SK-N-MC (cell line): ENCODE data around the gene KAZN.

Experiments used
- DNase-seq: peaks from one replicate; pipeline ENCODE4 v3.0.0-alpha.2; 2011; ENCODE audit warnings: low read depth, low spot score
- H3K27ac ChIP-seq: fragments of 200-600 bp; sonication (generic); 2 replicates; pipeline ENCODE4 v1.5.1; 2016; ENCODE audit warnings: mixed run types
- H3K36me3 ChIP-seq: fragments of 200-600 bp; sonication (generic); 2 replicates; pipeline ENCODE4 v1.6.1; 2017; ENCODE audit warnings: antibody characterized with exemption, low read length, mixed read lengths; ENCODE audit not compliant: insufficient read depth
- H3K4me3 ChIP-seq: fragments of 200-600 bp; sonication (generic); 2 replicates; pipeline ENCODE4 v1.5.1; 2016
- H3K9ac ChIP-seq: fragments of 200-600 bp; sonication (generic); 2 replicates; pipeline ENCODE4 v1.8.0; 2017; ENCODE audit warnings: mixed run types, mixed read lengths; ENCODE audit not compliant: insufficient read length
- H3K9me3 ChIP-seq: fragments of 200-600 bp; sonication (generic); 2 replicates; pipeline ENCODE4 v1.6.1; 2017; ENCODE audit warnings: low read depth, mild to moderate bottlenecking, antibody characterized with exemption, low read length, moderate library complexity, mixed read lengths
- EZH2 ChIP-seq: fragments of 200-600 bp; sonication (generic); IDR thresholded peaks from one replicate; pipeline ENCODE4 v1.6.1; 2017; ENCODE audit warnings: antibody characterized with exemption
- FOXP2 ChIP-seq: optimal IDR thresholded peaks from 2 replicates; pipeline ENCODE3; 2011; ENCODE audit warnings: mild to moderate bottlenecking, moderate library complexity; ENCODE audit not compliant: insufficient read depth; ENCODE audit errors: extremely low read length, control extremely low read depth
- POLR2AphosphoS5 ChIP-seq: IDR thresholded peaks from 2 replicates; pipeline ENCODE4 v1.6.1; 2012; ENCODE audit warnings: mild to moderate bottlenecking, low read depth, low read length, borderline replicate concordance

The KAZN gene

GRCh38 chr1:14973773-14974172 is 375.3 kb downstream of the KAZN start:
- H3K27ac ChIP-seq: no peak overlapping the region
- H3K4me3 ChIP-seq: no peak overlapping the region
- TF ChIP-seq POLR2AphosphoS5 (no peak), FOXP2 (no peak), EZH2 (no peak)
- DNase-seq: no peak
- H3K36me3 ChIP-seq: no peaks in the 10 kb centered on the region
- no peak overlapping the region for H3K9ac ChIP-seq
- no peaks in the 10 kb centered on the region for H3K9me3 ChIP-seq

- Histone ChIP-seq H3K9me3 (no peaks in the 10 kb centered on the region), H3K9ac (no peak overlapping the region), H3K4me3 (no peak overlapping the region), H3K27ac (no peak overlapping the region), H3K36me3 (no peaks in the 10 kb centered on the region)
- DNase-seq: no peak
- no peak for TF ChIP-seq POLR2AphosphoS5
- TF ChIP-seq FOXP2: no peak
- TF ChIP-seq EZH2: no peak
Observed at GRCh38 chr1:14974361-14974760, 375.9 kb downstream of the KAZN start.

- TF ChIP-seq EZH2 (no peak), POLR2AphosphoS5 (no peak), FOXP2 (no peak)
- H3K36me3 ChIP-seq: no peaks in the 10 kb centered on the region
- DNase-seq: no peak
- H3K4me3 ChIP-seq: no peak overlapping the region
- H3K9me3 ChIP-seq: no peaks in the 10 kb centered on the region
- no peak overlapping the region for H3K9ac ChIP-seq
- no peak overlapping the region for H3K27ac ChIP-seq
Observed at GRCh38 chr1:14975119-14975518, 376.6 kb downstream of the KAZN start.

GRCh38 chr1:14976256-14976655 is 377.8 kb downstream of the KAZN start:
- Histone ChIP-seq H3K4me3 (no peak overlapping the region), H3K27ac (no peak overlapping the region), H3K9ac (no peak overlapping the region), H3K36me3 (no peaks in the 10 kb centered on the region), H3K9me3 (no peaks in the 10 kb centered on the region)
- TF ChIP-seq FOXP2 (no peak), EZH2 (no peak), POLR2AphosphoS5 (no peak)
- DNase-seq: no peak

DNA sequence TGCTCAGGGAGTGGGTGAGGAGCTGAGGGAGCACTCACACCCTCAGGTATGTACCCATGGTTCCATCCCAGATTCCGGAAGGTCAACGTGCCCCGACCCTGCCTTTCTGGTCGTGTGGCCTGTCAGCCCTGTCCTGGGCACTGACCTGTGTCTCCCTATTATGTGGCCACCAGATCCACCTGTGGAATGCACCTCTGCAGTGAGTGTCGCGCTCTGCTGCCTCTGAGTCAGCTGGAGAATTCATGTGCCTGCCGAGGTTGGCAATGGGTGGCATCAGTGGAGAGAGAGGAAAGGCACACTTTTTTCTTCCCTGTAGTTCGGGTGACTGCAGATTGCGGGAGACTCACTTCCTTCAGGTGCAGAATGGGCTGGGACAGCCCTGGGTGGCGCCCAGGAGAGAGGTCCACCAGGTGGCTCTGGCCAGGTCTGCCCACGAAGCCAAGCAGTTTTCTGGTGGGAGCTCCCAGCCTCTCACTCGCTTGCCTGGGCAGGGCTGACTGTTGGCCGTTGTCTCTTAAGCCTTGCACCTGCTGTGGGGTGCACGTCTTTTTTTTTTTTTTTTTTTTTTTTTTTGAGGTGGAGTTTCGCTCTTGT is 378.9 kb downstream of the KAZN start:
- Histone ChIP-seq H3K36me3 (no peaks in the 10 kb centered on the region), H3K4me3 (no peak overlapping the region), H3K9ac (no peak overlapping the region), H3K27ac (no peak overlapping the region), H3K9me3 (no peaks in the 10 kb centered on the region)
- DNase-seq: no peak
- TF ChIP-seq EZH2: no peak
- no peak for TF ChIP-seq FOXP2
- TF ChIP-seq POLR2AphosphoS5: no peak

GRCh38 chr1:14980621-14981218 is 382.2 kb downstream of the KAZN start:
- Histone ChIP-seq H3K36me3 (no peaks in the 10 kb centered on the region), H3K9me3 (no peaks in the 10 kb centered on the region), H3K9ac (no peak overlapping the region), H3K27ac (no peak overlapping the region), H3K4me3 (no peak overlapping the region)
- no peak for DNase-seq
- TF ChIP-seq POLR2AphosphoS5 (no peak), FOXP2 (no peak), EZH2 (no peak)

DNA sequence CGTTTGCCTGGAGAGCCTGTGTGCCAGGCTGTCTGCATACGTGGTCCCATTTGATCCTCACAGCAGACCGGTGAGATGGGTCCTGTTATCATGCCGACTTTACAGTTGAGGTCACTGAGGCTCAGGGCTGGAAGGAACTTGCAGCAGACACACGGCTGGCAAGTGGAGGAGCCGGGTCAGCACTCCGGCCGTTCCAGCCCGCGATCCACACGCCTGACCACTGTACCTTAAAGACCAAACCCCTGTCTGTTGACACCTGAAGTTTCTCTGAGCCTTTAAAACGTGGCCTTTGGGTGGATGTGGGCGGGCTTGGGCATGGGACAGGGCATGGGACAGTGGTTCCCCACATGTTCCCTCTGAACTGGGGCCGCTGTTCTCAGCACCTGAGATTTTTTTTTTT is 383.5 kb downstream of the KAZN start:
- no peak overlapping the region for H3K4me3 ChIP-seq
- no peaks in the 10 kb centered on the region for H3K36me3 ChIP-seq
- H3K9ac ChIP-seq: no peak overlapping the region
- no peaks in the 10 kb centered on the region for H3K9me3 ChIP-seq
- no peak overlapping the region for H3K27ac ChIP-seq
- TF ChIP-seq FOXP2 (no peak), POLR2AphosphoS5 (no peak), EZH2 (no peak)
- DNase-seq: no peak

DNA sequence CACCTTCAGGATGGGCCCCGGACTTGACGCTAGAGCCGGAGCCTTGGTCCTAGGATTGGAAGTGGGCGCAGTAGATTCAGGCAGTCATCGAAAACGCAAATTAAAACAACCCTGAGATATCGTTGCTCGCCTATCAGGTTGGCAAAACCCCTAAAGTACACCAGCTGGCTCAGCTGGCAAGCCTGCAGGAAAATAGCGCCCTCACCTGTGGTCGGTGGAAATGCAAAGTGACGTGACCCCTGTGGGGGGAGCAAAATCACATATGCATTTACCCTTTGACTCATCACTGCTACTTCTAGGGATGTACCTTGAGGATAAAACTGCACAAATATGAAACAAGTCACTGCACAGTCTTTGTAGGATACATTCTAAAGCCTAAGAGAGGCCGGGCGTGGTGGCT is 384.8 kb downstream of the KAZN start:
- Histone ChIP-seq H3K27ac (no peak overlapping the region), H3K9ac (no peak overlapping the region), H3K4me3 (no peak overlapping the region), H3K36me3 (no peaks in the 10 kb centered on the region), H3K9me3 (no peaks in the 10 kb centered on the region)
- DNase-seq: no peak
- TF ChIP-seq FOXP2: no peak
- TF ChIP-seq POLR2AphosphoS5: no peak
- TF ChIP-seq EZH2: no peak

GRCh38 chr1:14986168-14986567 is 387.7 kb downstream of the KAZN start:
- no peak for TF ChIP-seq POLR2AphosphoS5
- no peak for TF ChIP-seq FOXP2
- no peak for TF ChIP-seq EZH2
- Histone ChIP-seq H3K9me3 (no peaks in the 10 kb centered on the region), H3K27ac (no peak overlapping the region), H3K4me3 (no peak overlapping the region), H3K36me3 (no peaks in the 10 kb centered on the region), H3K9ac (no peak overlapping the region)
- DNase-seq: no peak
